GM23338 (cell line): ENCODE measurements around the gene GPR143. TPM values are rescaled to one million over a fixed set of nuclear protein-coding genes. Genes with fewer than 3 reads are reported as not detected.

ENCODE experiments used
- ATAC-seq: fragments of 200-7000 bp; cut with Tn5 transposase; 3 replicates; pipeline ENCODE4 v1.9.1; 2020
- DNase-seq: peaks from one replicate; pipeline ENCODE4 v3.0.0-alpha.2; 2015; ENCODE audit warnings: low spot score
- H2AFZ ChIP-seq: fragments of 200-600 bp; sonication (generic); 2 replicates; pipeline ENCODE4 v1.8.0; 2016; ENCODE audit warnings: antibody characterized with exemption, mild to moderate bottlenecking, moderate library complexity
- H3F3A ChIP-seq: fragments of 200-600 bp; sonication (generic); replicated peaks from 2 replicates; pipeline ENCODE4 v1.8.0; 2017; ENCODE audit warnings: antibody characterized with exemption, mixed run types, low read depth
- H3K27ac ChIP-seq: fragments of 200-600 bp; sonication (generic); 2 replicates; pipeline ENCODE4 v1.6.1; 2016; ENCODE audit warnings: low read depth
- H3K27me3 ChIP-seq: fragments of 200-600 bp; sonication (generic); 2 replicates; pipeline ENCODE4 v1.8.0; 2016; ENCODE audit warnings: mild to moderate bottlenecking, mixed run types, moderate library complexity; ENCODE audit not compliant: insufficient read depth
- H3K36me3 ChIP-seq: fragments of 200-600 bp; sonication (generic); 2 replicates; pipeline ENCODE4 v1.8.0; 2016; ENCODE audit warnings: mild to moderate bottlenecking; ENCODE audit not compliant: insufficient read depth
- H3K4me1 ChIP-seq: fragments of 200-600 bp; sonication (generic); 2 replicates; pipeline ENCODE4 v1.8.0; 2016; ENCODE audit warnings: mild to moderate bottlenecking, moderate library complexity; ENCODE audit not compliant: insufficient read depth
- H3K4me2 ChIP-seq: fragments of 200-600 bp; sonication (generic); 2 replicates; pipeline ENCODE4 v1.7.1; 2017; ENCODE audit warnings: mixed run types
- H3K4me3 ChIP-seq: fragments of 200-600 bp; sonication (generic); 2 replicates; pipeline ENCODE4 v1.6.1; 2016; ENCODE audit warnings: mixed run types
- H3K79me2 ChIP-seq: fragments of 200-600 bp; sonication (generic); replicated peaks from 2 replicates; pipeline ENCODE4 v1.8.0; 2017; ENCODE audit warnings: mild to moderate bottlenecking; ENCODE audit not compliant: insufficient read depth
- H3K9me2 ChIP-seq: fragments of 200-600 bp; sonication (generic); 2 replicates; pipeline ENCODE4 v1.8.0; 2017; ENCODE audit not compliant: insufficient read depth
- H4K20me1 ChIP-seq: fragments of 200-600 bp; sonication (generic); replicated peaks from 2 replicates; pipeline ENCODE4 v1.8.0; 2017; ENCODE audit warnings: mild to moderate bottlenecking; ENCODE audit not compliant: insufficient read depth
- H3K27ac Mint-ChIP-seq: 2 replicates; pipeline ENCODE4 v1.8.0; 2020; ENCODE audit warnings: inconsistent platforms, mild to moderate bottlenecking, moderate library complexity, mixed read lengths
- H3K27me3 Mint-ChIP-seq: 3 replicates; pipeline ENCODE4 v1.8.0; 2022; ENCODE audit warnings: low read depth, mild to moderate bottlenecking, moderate library complexity, mixed read lengths, inconsistent platforms; ENCODE audit not compliant: insufficient read depth, poor library complexity
- H3K36me3 Mint-ChIP-seq: 3 replicates; pipeline ENCODE4 v1.8.0; 2021; ENCODE audit warnings: low read depth, mild to moderate bottlenecking, inconsistent platforms, moderate library complexity, mixed read lengths
- H3K4me1 Mint-ChIP-seq: 3 replicates; pipeline ENCODE4 v1.8.0; 2020; ENCODE audit warnings: mild to moderate bottlenecking, inconsistent platforms, mixed read lengths
- H3K4me3 Mint-ChIP-seq: 3 replicates; pipeline ENCODE4 v1.8.0; 2021; ENCODE audit warnings: moderate library complexity, mild to moderate bottlenecking, inconsistent platforms, mixed read lengths
- H3K9me3 Mint-ChIP-seq: 3 replicates; pipeline ENCODE4 v1.8.0; 2020; ENCODE audit warnings: moderate library complexity, mild to moderate bottlenecking, inconsistent platforms, mixed read lengths
- CREB1 ChIP-seq: fragments of 250-450 bp; sonication (Bioruptor Pico); IDR thresholded peaks from 2 replicates; pipeline ENCODE4 v1.5.0; 2020; ENCODE audit warnings: low read depth, mild to moderate bottlenecking, moderate library complexity
- EZH2 ChIP-seq: fragments of 200-600 bp; sonication (generic); IDR thresholded peaks from one replicate; pipeline ENCODE4 v1.8.0; 2017; ENCODE audit warnings: antibody characterized with exemption, mild to moderate bottlenecking, low read depth; ENCODE audit not compliant: unreplicated experiment
- EZH2phosphoT487 ChIP-seq: fragments of 200-600 bp; sonication (generic); IDR thresholded peaks from one replicate; pipeline ENCODE4 v1.8.1; 2018; ENCODE audit warnings: antibody characterized with exemption; ENCODE audit not compliant: unreplicated experiment
- JUNB ChIP-seq: IDR thresholded peaks from one replicate; pipeline ENCODE4 v1.6.1; 2016; ENCODE audit warnings: antibody characterized with exemption; ENCODE audit not compliant: unreplicated experiment
- NANOG ChIP-seq: IDR thresholded peaks from 2 replicates; pipeline ENCODE4 v1.6.1; 2016; ENCODE audit warnings: antibody characterized with exemption, borderline replicate concordance
- POLR2AphosphoS5 ChIP-seq: IDR thresholded peaks from 2 replicates; pipeline ENCODE4 v1.6.1; 2016; ENCODE audit warnings: antibody characterized with exemption, low read depth
- STAT1 ChIP-seq: IDR thresholded peaks from one replicate; pipeline ENCODE4 v1.6.1; 2016; ENCODE audit warnings: antibody characterized with exemption; ENCODE audit not compliant: unreplicated experiment
- ZNF114 ChIP-seq: fragments of 250-450 bp; sonication (Bioruptor Pico); IDR thresholded peaks from 2 replicates; pipeline ENCODE4 v1.5.0; 2020; ENCODE audit warnings: mild to moderate bottlenecking, moderate library complexity
- ZNF331 ChIP-seq: fragments of 250-450 bp; sonication (Bioruptor Pico); IDR thresholded peaks from 2 replicates; pipeline ENCODE4 v1.5.0; 2020; ENCODE audit warnings: low read depth, mild to moderate bottlenecking, moderate library complexity
- polyA plus RNA-seq: library from polyadenylated mRNA; unstranded; fragments of >200 nt; fragmentation: Nextera tagmentation; extraction: Ambion mirVana; gene quantifications from 2 replicates; pipeline ENCODE4 v1.2.1, GENCODE V29; 2016
- total RNA-seq: library from RNA; depleted of rRNA; stranded (reverse); fragments of >200 nt; shearing (Covaris generic); gene quantifications from 2 replicates; pipeline ENCODE4 v1.2.3, GENCODE V29; 2014
- TF ChIP-seq, protein P1 (sequence below): IDR thresholded peaks from one replicate; pipeline ENCODE4 v1.6.1; 2018; ENCODE audit warnings: antibody characterized with exemption; ENCODE audit not compliant: unreplicated experiment
- TF ChIP-seq, protein P2 (sequence below): fragments of 250-450 bp; sonication (Bioruptor Pico); IDR thresholded peaks from 2 replicates; pipeline ENCODE4 v1.5.0; 2020; ENCODE audit warnings: mild to moderate bottlenecking, moderate library complexity
- TF ChIP-seq, protein P3 (sequence below), 2 experiments: fragments of 200-600 bp in 1 of 2; sonication (generic) in 1 of 2; conservative IDR thresholded peaks; 2 replicates each; pipeline versions ENCODE4 v1.5.1 to v1.6.1; 2016 to 2017; ENCODE audit warnings: antibody characterized with exemption in 2 of 2, low read depth in 2 of 2, mild to moderate bottlenecking in 2 of 2, moderate library complexity in 1 of 2
- TF ChIP-seq, protein P4 (sequence below): IDR thresholded peaks from 2 replicates; pipeline ENCODE4 v1.6.1; 2016; ENCODE audit warnings: antibody characterized with exemption

The GPR143 gene
- total and polyA plus RNA-seq, 2 experiments from 2014 or later, result 7.4 to 13.0 TPM

DNA sequence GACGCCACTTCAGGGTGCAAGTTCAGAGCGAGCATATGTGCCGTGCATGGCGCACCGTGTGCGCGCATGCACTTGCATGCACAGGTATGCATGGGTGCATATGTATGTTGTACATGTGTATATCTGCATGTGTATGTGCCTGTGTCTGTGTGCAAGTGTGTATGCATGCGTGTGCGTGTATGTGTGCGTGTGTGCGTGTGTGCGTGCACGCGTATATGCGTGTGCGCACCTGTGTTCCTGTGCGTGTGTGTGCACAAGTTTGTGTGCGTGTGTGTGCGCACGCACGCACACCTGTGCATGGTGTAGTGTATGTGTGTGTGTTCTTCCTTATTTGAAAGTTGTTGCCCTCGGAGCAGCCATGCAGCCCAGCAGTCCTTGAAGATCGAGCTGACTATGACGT is 76.8 kb downstream of the GPR143 start:
- Histone ChIP-seq H3F3A (no peaks in the 10 kb centered on the region), H3K36me3 (no peaks in the 10 kb centered on the region), H3K27me3 (no peaks in the 10 kb centered on the region), H3K79me2 (no peaks in the 10 kb centered on the region), H3K4me2 (no peak overlapping the region), H2AFZ (no peak overlapping the region), H3K4me3 (no peak overlapping the region), H3K9me2 (no peaks in the 10 kb centered on the region), H3K4me1 (no peaks in the 10 kb centered on the region), H4K20me1 (no peaks in the 10 kb centered on the region), H3K27ac (no peak overlapping the region)
- Mint-ChIP-seq H3K4me3 (no peak overlapping the region), H3K27me3 (peaks cover 6% of the 10 kb centered on the region), H3K27ac (no peak overlapping the region), H3K4me1 (no peaks in the 10 kb centered on the region), H3K9me3 (no peaks in the 10 kb centered on the region), H3K36me3 (peaks cover 29% of the 10 kb centered on the region)
- DNase-seq, result no peak
- TF ChIP-seq JUNB, result no peak
- no peak for TF ChIP-seq STAT1
- no peak for TF ChIP-seq EZH2phosphoT487
- no peak for TF ChIP-seq ZNF114 (CRISPR knock-in tag)
- no peak for TF ChIP-seq NANOG
- TF ChIP-seq POLR2AphosphoS5, result no peak
- TF ChIP-seq CREB1 (CRISPR knock-in tag), result no peak
- TF ChIP-seq, protein P1, sequence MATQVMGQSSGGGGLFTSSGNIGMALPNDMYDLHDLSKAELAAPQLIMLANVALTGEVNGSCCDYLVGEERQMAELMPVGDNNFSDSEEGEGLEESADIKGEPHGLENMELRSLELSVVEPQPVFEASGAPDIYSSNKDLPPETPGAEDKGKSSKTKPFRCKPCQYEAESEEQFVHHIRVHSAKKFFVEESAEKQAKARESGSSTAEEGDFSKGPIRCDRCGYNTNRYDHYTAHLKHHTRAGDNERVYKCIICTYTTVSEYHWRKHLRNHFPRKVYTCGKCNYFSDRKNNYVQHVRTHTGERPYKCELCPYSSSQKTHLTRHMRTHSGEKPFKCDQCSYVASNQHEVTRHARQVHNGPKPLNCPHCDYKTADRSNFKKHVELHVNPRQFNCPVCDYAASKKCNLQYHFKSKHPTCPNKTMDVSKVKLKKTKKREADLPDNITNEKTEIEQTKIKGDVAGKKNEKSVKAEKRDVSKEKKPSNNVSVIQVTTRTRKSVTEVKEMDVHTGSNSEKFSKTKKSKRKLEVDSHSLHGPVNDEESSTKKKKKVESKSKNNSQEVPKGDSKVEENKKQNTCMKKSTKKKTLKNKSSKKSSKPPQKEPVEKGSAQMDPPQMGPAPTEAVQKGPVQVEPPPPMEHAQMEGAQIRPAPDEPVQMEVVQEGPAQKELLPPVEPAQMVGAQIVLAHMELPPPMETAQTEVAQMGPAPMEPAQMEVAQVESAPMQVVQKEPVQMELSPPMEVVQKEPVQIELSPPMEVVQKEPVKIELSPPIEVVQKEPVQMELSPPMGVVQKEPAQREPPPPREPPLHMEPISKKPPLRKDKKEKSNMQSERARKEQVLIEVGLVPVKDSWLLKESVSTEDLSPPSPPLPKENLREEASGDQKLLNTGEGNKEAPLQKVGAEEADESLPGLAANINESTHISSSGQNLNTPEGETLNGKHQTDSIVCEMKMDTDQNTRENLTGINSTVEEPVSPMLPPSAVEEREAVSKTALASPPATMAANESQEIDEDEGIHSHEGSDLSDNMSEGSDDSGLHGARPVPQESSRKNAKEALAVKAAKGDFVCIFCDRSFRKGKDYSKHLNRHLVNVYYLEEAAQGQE, result no peak
- TF ChIP-seq, protein P2, sequence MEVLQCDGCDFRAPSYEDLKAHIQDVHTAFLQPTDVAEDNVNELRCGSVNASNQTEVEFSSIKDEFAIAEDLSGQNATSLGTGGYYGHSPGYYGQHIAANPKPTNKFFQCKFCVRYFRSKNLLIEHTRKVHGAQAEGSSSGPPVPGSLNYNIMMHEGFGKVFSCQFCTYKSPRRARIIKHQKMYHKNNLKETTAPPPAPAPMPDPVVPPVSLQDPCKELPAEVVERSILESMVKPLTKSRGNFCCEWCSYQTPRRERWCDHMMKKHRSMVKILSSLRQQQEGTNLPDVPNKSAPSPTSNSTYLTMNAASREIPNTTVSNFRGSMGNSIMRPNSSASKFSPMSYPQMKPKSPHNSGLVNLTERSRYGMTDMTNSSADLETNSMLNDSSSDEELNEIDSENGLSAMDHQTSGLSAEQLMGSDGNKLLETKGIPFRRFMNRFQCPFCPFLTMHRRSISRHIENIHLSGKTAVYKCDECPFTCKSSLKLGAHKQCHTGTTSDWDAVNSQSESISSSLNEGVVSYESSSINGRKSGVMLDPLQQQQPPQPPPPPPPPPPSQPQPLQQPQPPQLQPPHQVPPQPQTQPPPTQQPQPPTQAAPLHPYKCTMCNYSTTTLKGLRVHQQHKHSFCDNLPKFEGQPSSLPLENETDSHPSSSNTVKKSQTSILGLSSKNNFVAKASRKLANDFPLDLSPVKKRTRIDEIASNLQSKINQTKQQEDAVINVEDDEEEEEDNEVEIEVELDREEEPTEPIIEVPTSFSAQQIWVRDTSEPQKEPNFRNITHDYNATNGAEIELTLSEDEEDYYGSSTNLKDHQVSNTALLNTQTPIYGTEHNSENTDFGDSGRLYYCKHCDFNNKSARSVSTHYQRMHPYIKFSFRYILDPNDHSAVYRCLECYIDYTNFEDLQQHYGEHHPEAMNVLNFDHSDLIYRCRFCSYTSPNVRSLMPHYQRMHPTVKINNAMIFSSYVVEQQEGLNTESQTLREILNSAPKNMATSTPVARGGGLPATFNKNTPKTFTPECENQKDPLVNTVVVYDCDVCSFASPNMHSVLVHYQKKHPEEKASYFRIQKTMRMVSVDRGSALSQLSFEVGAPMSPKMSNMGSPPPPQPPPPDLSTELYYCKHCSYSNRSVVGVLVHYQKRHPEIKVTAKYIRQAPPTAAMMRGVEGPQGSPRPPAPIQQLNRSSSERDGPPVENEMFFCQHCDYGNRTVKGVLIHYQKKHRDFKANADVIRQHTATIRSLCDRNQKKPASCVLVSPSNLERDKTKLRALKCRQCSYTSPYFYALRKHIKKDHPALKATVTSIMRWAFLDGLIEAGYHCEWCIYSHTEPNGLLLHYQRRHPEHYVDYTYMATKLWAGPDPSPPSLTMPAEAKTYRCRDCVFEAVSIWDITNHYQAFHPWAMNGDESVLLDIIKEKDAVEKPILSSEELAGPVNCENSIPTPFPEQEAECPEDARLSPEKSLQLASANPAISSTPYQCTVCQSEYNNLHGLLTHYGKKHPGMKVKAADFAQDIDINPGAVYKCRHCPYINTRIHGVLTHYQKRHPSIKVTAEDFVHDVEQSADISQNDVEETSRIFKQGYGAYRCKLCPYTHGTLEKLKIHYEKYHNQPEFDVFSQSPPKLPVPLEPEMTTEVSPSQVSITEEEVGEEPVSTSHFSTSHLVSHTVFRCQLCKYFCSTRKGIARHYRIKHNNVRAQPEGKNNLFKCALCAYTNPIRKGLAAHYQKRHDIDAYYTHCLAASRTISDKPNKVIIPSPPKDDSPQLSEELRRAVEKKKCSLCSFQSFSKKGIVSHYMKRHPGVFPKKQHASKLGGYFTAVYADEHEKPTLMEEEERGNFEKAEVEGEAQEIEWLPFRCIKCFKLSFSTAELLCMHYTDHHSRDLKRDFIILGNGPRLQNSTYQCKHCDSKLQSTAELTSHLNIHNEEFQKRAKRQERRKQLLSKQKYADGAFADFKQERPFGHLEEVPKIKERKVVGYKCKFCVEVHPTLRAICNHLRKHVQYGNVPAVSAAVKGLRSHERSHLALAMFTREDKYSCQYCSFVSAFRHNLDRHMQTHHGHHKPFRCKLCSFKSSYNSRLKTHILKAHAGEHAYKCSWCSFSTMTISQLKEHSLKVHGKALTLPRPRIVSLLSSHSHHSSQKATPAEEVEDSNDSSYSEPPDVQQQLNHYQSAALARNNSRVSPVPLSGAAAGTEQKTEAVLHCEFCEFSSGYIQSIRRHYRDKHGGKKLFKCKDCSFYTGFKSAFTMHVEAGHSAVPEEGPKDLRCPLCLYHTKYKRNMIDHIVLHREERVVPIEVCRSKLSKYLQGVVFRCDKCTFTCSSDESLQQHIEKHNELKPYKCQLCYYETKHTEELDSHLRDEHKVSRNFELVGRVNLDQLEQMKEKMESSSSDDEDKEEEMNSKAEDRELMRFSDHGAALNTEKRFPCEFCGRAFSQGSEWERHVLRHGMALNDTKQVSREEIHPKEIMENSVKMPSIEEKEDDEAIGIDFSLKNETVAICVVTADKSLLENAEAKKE (CRISPR knock-in tag), result no peak
- TF ChIP-seq EZH2, result no peak
- TF ChIP-seq ZNF331, result no peak
- TF ChIP-seq, protein P3, sequence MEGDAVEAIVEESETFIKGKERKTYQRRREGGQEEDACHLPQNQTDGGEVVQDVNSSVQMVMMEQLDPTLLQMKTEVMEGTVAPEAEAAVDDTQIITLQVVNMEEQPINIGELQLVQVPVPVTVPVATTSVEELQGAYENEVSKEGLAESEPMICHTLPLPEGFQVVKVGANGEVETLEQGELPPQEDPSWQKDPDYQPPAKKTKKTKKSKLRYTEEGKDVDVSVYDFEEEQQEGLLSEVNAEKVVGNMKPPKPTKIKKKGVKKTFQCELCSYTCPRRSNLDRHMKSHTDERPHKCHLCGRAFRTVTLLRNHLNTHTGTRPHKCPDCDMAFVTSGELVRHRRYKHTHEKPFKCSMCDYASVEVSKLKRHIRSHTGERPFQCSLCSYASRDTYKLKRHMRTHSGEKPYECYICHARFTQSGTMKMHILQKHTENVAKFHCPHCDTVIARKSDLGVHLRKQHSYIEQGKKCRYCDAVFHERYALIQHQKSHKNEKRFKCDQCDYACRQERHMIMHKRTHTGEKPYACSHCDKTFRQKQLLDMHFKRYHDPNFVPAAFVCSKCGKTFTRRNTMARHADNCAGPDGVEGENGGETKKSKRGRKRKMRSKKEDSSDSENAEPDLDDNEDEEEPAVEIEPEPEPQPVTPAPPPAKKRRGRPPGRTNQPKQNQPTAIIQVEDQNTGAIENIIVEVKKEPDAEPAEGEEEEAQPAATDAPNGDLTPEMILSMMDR (conservative IDR thresholded peaks at IDR 0.05; ENCODE audit: low read depth in 2 of 2), result no peak
- TF ChIP-seq, protein P4, sequence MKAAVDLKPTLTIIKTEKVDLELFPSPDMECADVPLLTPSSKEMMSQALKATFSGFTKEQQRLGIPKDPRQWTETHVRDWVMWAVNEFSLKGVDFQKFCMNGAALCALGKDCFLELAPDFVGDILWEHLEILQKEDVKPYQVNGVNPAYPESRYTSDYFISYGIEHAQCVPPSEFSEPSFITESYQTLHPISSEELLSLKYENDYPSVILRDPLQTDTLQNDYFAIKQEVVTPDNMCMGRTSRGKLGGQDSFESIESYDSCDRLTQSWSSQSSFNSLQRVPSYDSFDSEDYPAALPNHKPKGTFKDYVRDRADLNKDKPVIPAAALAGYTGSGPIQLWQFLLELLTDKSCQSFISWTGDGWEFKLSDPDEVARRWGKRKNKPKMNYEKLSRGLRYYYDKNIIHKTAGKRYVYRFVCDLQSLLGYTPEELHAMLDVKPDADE, result no peak
- ATAC-seq, result no peak
